HG03039 (cell line): ENCODE measurements around the gene LPAR2.

ENCODE experiments used
- ATAC-seq: cut with Tn5 transposase; IDR thresholded peaks from one replicate; pipeline ENCODE4 v1.9.1; 2021; ENCODE audit warnings: mild to moderate bottlenecking, moderate library complexity; ENCODE audit not compliant: unreplicated experiment

The LPAR2 gene

DNA sequence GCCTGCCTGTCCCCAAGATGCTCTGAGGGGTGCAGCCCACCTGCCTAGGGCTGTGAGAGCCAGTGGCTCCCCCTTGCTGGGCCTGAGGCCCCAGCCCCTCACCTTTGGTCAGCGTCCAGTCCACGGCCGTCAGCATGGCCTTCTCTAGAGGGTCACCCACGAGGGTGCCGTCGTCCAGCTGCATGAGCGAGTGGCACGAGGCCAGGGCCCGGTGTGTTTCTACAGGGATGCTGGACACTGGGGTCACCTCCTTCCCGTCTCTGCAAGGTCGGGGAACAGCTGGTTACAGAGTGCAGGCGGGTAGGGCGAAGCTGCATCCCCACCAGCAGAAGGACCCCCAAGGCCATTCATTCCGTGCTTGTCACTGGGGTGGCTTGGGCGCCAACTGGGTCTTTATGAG lies 26.4 kb upstream of the LPAR2 start:
- ATAC-seq: no peak

DNA sequence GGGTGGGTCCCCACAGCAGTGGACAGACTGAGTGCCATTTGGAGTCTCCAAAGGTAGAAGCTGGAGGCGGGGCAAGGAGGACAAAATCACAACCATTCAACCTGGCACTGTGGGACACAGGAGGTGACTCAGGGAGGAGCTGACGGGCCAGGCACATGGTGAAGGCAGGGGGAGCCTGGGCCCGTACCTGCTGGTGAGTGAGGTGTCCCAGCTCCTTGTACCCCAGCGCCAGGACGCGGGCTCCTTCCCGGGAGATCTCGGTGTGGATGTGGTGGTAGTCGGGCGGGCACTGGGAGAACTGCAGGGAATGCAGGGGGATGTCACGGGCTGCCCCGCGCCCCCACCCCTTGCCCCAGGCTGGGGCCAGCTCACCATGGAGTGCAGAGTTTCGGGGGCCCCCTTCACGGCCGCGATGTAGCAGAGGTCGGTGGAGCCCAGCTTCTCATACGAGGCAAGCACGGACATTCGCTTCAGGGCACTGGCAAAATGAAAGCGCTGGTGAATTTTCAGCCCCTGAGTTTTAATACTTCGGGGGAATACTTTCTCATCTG lies 25.7 kb upstream of the LPAR2 start:
- ATAC-seq: no peak

DNA sequence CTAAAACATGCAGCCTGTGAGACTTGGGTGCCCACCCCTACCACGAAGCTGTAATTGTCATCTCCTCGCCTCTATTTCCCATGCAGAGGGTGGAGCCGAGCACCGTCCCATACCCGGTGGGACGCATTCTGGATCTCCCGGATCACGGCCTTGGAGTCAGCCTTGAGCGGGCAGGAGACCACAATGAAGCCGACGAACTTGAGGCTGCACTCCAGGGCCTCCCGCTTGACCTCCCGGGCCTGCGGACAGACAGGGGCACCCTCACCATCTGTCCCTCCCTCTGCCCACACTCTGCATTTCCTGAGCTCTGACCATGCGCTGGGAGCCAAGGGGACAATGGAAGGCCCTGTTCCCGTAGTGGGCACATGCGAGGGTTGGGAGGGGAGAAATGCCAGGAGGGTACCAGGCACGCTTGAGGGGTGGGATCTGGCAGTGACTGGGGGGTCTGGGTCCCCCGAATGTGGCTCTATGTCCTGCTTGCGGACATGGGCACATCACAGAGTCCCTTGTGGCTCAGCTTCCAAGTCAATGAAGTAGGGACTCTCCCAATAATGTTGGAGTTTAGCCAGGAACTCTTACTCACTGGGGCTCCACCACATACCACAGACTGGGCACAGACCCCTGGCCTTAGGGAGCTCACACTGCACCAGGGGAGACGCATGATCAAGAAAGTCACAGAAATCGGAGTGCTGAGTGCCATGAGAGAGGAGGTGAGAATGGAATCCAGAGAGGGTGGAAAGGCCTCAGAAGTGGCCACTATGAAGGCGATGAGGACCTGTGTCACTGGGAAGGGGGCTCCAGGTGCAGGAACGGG lies 24.7 kb upstream of the LPAR2 start:
- ATAC-seq: no peak

DNA sequence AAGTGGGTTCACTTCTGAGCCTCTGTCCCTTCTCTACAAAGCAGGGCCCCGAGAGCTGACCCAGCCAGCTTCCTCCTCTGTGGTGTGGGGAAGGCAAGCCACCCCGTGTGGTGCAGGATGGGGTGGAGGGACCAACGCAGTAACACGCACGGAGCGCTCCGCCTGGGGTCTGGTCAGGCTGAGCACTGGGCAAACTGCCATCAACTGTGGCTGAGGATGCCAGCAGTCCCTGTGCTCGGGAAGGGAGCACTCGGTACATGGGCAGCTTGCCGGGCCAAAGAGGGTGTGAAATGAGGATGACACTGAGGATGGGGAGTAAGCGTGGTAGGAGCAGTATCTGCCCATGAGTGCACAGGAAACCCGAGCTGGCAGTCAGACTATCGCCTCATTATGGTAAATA lies 23.1 kb upstream of the LPAR2 start:
- ATAC-seq: no peak

DNA sequence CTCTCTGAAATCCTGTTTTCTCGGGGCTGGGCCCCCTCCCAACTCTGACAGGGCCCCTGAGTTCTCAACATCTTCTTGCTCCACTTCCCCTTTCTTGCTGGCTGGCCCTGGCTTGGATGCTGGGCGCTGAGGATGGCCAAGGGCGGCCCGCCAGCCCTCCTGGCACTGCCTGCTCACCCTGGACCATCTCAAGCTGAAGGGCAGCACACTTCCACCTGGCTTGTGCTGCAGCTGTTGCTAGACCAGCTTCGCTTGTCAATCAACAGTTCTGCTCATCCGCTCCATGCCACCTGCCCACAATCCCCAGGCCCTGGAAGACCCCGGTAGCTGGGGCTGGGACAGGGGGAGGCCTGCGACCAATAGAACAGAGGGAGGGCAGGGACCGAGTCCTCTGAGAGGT lies 22.3 kb upstream of the LPAR2 start:
- ATAC-seq: no peak

DNA sequence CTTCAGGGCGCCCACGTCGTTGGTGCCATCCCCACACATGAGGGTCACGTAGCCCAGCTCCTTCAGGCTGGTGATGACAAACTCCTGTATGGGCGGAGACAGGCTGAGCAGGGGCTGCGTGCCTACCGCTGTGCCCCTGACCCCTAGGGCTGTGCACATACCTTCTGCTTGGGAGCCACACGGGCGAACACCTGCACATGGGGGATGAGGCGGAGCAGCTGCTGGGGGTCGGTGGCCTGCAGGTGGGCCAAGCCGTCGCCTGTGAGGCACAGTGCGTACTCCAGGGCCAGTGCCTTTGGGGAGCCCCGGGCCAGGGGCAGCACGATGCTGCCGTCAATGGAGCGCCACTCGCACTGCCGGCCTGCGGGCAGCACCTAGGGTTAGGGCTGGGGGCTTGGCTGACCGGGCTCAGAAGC lies 21.6 kb upstream of the LPAR2 start:
- no peak for ATAC-seq

DNA sequence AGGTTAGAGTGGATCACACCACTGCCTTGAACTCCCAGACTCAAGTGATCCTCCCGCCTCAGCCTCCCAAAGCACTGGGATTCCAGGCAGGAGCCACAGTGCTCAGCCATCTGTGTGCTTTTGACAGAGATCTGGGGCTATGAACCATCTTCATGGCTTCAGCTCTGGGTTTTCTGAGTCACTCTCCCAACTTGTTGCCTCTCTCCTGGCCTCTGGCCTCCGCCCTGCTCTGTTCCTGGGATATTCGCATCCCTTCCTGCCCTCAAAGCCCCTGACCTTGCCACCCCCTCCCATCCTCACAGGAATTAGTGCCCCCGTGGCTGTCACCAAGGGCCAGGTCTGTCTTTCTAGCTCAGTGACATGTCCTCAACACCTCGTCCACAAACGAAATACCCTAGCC lies 21.1 kb upstream of the LPAR2 start:
- ATAC-seq: no peak

DNA sequence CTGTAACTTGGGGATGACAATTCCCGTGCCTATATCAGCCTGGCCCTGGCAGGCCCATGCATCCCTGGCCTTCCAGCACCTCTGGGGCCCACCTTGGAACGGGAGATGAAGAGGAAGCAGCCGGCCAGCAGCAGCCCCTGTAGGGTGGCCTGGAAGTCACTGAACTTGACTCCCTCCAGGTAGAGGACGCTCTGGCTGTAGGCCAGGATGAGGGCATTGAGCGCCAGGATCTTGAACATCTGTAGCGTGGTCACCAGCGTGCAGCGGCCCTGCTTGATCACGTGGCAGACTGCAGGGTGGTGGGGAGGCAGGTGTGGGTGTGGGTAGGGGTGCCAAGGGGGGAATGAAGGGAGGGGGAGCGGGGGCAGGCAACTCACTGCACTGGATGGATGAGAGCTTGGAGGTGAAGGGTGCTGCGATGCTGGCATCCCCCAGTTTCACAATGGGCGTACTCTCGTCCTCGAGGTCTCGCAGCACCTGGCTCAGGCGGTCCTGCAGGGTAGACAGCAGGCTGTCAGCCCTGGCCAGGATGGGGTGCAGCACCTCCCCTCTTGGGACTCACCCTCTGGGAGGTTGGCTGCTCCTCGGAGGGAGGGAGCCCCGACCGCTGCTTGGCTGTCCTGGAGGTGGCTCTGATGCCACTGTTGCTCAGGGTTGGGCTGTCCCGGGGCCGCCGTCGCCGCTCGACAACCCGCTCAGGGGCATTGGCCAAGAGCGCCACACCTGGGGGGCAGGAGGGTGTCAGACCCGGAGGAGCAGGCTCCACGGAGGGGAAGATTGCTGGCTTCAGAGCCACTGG lies 19.2 kb upstream of the LPAR2 start:
- ATAC-seq: no peak

DNA sequence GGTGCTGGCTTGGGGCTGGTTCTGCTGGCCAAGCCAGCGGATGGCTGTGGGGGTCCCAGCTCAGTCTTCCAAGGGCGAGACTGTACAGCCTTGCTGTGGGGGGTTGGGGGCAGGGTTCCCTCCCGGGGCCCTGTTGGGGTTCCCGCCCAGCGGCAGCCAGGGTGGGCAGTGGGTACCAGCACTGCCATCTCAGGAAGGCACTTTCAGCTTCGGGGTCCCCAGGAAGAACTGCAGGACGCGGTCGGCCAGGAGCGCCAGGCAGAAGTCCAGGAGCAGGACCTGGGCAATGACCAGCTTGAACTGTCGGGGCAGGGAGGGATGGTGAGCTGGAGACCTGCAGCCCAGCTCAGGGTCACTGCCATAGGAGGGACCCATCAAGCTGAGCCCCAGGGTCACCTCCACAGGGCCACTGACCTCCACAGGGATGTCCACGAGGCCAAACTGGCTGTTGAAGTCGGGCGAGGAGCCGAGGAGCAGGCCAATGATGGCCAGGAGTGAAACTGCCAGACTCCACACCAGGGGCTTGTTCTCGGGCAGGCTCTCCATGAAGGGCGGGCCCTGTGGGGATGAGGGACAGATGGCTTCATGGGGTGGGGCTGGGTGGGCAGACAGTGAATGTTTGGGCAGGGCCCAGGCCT lies 17.3 kb upstream of the LPAR2 start:
- ATAC-seq: no peak

DNA sequence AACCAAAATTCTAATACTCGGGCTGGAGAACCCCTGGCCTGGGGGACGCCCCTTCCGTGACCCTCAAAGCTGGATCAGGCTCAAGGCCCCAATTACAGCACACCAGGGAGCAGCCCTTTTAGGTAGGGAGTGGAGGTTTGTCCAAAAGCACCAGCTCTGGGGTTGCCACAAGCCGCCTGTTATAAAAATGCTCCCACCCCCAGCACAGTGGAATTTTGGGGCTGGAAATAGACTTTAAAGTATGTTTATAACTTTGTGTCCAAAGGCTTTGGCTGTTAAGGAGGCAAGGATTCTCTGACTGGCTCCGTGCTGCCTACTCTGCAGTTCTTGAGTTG lies 16.0 kb upstream of the LPAR2 start:
- ATAC-seq: no peak

DNA sequence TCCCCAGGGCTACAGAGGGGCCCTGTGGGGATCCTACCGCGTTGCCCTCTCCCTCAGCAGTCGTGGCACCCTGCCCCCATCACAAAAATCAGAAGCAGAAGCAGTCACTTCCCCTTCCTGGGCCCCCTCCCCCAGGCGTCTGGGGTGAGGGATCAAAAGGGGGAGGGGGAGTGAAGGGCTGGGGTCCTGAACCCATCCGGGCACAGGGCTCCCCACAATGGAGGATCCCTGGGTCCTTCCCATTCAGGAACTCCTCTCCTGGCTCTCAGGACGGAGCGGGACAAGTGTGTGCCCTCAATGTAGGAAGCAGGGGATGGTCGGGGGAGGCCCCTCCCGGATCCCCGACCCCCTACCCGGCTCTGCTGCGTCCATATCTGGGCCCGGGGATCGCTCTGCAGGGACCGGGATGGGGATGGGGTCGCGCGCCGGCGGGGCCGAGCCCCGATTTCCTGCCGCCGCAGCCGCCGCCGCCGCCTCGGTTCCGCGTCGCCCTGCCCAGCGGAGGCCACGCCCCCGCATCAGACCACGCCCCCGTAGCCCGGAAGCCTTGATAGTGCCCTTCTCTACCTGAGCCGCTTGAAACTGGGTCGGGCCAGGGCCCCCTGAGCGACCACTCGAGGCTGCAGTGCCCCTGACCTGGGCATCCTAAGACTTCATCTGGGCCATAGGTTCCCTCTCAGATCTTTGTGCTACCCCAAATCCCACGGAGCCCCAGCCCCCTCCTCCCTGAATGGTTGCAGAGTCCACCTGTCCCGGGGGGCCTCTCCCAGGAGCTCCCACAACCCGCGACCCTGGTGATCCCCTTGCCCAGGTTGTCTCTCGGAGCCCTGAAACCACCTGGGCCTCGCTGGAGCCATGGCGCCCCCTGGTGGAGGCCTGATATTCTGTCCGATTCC lies 15.4 kb upstream of the LPAR2 start, which contains the start of gene GMIP:
Gene GMIP, minus strand, starts transcription at position 500 of the 896 bp plus-strand sequence. Its CDS starts 128 bp downstream, at position 372.
- ATAC-seq: peak; percentile 48

DNA sequence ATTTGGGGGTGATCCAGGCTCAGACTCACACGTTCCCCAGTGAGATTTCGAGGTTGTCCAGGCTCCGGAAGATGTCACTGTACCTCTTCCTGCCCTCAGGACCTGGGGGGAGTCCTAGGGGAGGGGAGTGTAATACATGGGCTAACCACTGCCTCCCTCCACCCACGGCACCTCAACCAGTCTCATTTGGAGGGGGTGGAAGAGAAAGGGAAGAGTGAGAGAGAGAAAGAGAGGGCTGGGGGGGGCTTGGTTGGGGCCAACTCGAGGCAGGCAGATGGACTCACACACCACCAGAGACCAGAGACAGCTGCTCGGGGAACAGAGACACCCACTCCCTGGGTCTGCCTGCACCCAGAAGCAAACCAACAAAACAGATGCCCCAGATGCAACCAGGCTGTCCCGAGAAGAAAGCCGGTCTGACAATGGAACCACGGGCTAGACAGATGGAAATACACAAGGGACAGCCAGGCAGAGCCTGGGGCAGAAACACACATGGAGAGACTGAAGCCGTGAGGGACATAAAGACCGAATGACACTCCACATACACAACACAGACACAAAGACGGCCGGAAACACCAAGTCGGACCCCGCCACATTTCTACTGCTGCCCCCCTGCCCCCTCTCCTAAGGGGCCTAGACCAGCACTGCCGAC lies 14.6 kb upstream of the LPAR2 start:
- no peak for ATAC-seq

DNA sequence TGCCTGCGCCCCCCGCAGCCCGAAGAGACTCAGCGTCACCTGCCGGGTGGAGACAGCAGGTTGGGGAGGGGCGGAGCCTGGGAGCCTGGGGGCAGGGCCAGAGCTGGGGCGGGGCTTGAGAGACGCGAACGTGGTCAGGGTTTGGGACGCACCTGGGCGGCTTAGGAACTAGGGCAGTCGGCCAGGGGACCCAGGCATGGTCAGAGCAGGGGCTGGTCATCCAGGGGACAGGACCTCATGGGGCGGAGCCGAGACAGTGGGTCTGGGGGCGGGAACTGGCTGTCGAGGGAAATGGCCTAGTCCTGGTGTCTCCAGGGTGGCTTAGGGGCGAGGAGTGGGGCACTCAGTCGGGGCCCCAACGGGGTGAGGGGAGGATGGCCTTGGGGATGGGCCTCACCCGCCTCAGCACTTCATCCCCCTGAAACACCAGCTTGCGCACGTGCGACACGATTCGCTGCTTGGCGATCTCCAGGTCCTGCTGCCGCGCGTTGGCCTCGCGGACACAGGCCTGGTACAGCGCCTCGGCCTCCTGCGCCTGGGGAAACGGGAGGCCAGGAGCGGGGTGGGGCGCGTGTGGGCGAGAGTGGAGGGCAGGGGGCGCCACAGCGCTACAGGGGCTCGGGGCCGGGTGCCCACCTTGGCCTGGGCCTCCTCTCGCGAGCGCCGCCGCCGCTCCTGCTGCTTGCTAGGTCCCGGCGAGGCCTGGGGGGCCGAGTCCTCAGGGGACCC lies 9.7 kb upstream of the LPAR2 start:
- no peak for ATAC-seq

DNA sequence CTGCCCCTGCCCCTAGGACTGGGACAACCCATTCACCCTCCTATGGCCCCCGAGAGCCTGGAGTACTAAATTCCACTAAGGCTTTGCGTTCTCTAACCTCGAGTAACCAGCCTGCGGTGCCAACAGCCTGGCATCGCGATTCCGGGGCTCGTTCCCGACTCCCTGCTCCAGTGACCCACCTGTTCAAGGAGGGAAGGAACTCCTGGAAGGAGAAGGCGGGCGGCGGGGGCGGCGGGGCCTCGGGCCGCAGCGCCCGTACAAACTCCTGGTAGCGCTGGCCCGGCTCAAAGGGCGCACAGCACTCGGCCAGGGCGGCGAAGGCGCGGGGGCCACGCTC lies 9.1 kb upstream of the LPAR2 start:
- ATAC-seq: no peak

DNA sequence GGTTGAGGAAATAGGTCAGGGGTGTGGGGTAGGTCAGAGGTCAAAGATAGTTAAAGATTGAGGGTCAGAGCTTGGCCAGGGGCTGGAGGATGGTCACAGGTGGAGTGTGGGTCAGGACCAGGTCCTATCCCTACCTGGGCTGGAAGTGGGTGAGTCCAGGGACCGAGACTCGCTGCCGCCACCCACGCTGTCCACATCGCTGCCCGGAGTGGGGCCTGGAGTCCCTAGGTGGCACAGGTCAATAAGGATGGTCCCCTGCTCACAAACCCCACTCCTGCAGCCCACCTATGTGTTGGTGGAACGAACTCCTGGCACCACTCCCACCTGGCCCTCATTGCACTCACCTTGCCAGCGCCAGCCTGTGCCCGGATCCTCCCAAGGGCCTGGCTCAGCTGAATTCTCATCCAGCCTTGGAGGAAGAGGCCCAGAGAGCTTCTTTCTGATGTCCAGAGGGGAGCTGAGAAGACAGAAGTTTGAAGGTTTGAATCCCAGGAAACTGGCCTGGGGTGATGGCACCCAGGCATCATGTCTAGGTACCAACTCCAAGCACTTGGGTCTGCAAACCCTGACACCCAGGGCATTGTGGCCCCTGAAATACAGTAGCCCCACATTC lies 8.7 kb upstream of the LPAR2 start:
- no peak for ATAC-seq

DNA sequence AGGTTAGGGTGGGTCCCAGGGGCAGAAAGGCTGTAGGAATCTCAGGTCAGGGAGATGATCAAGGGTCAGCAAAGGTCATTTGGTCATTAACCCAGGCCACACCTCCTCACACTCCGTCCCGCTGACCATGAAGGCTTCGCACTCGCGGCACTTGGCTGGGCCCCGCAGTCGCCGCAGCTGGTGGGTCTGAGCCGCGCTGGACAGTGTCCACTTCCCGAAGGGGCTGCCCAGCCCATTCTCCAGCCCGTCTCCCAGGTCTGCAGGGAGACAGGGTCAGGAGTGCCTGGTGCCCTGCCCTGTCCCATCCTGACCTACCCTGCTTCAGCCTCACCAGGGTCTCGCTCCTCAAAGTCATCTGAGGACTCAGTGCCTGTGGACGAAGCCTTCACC lies 7.3 kb upstream of the LPAR2 start:
- no peak for ATAC-seq

DNA sequence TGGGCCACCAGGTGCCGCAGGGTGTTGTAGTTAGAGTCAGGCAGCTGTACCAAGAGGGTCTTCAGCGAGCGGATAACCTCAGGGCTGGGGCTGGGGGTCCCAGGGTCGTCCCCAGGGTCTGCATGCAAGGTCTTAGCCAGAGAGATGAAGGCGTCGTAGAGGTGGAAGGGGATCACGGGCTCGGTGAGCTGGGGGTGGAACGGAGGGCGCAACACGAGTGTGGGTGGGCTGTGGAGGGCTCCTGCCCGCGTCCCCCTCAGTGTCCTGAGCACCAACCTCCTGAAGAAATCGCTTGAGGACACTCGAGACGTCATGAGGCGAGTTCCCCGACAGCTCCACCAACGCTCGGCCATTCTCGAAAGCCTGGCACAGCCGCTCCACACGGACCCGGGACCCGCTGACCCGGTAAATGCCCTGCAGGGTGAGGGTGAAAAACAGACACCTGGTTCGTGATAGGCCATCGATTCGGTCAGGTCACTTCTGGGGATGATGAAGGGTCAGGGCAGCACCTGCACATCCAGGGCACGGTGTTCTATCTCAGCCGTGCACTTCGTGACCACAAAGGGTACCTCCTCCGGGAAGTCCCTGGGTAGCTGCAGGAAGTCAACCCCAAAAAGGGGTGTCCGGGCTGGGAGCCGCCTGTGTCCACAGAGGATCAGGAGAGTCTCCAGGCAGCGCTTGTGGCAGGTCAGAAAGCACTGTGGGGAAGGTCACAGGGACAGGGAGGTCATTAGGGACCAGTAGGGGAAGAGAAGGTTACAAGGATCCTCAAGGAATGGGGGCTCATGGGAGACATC lies 6.7 kb upstream of the LPAR2 start:
- no peak for ATAC-seq
